Stomach smooth muscle (tissue), 2 donors: ENCODE measurements around the gene GDF3.
"Not testable (repeated sequence)": the region's sequence is repeated elsewhere in the genome, so short reads cannot be mapped to it uniquely, and the experiment has no call there.

Experiments used
- H3K27ac ChIP-seq: one replicate; pipeline ENCODE4 v1.7.0; 2013; ENCODE audit warnings: mild to moderate bottlenecking, low read length, inconsistent platforms
- H3K27me3 ChIP-seq, 2 donors: one replicate each; pipeline ENCODE4 v1.7.0; 2013; ENCODE audit warnings: low read length in 2 of 2; ENCODE audit not compliant: insufficient read depth in 2 of 2, control insufficient read depth in 1 of 2
- H3K36me3 ChIP-seq, 2 donors: one replicate each; pipeline ENCODE4 v1.7.0; 2013; ENCODE audit warnings: low read length in 2 of 2; ENCODE audit not compliant: control insufficient read depth in 2 of 2, insufficient read depth in 2 of 2
- H3K4me1 ChIP-seq: one replicate; pipeline ENCODE4 v1.7.0; 2013; ENCODE audit warnings: low read length; ENCODE audit not compliant: control insufficient read depth, insufficient read depth
- H3K4me3 ChIP-seq, 2 donors: one replicate each; pipeline ENCODE4 v1.7.0; 2013; ENCODE audit warnings: low read length in 2 of 2
- H3K9ac ChIP-seq, 2 donors: one replicate each; pipeline ENCODE4 v1.7.0; 2013; ENCODE audit warnings: low read length in 2 of 2, mild to moderate bottlenecking in 1 of 2
- H3K9me3 ChIP-seq, 2 donors: one replicate each; pipeline ENCODE4 v1.7.0; 2013; ENCODE audit warnings: low read length in 2 of 2; ENCODE audit not compliant: control insufficient read depth in 2 of 2
- donor health status: healthy.
- donor health status: Pancreatic carcinoma.

GDF3 gene

GRCh38 chr12:7667125-7667524 lies 28.4 kb downstream of the GDF3 start:
- no peaks in the 10 kb centered on the region for H3K4me1 ChIP-seq
- H3K36me3 ChIP-seq: no peaks in the 10 kb centered on the region
- H3K4me3 ChIP-seq: no peak overlapping the region
- H3K27me3 ChIP-seq: no peaks in the 10 kb centered on the region
- H3K9me3 ChIP-seq: no peaks in the 10 kb centered on the region
- no peak overlapping the region for H3K9ac ChIP-seq
- no peak overlapping the region for H3K27ac ChIP-seq

GRCh38 chr12:7666595-7666994 lies 29.0 kb downstream of the GDF3 start:
- no peaks in the 10 kb centered on the region for H3K4me1 ChIP-seq
- no peaks in the 10 kb centered on the region for H3K36me3 ChIP-seq
- H3K9me3 ChIP-seq: no peaks in the 10 kb centered on the region
- H3K27me3 ChIP-seq: no peaks in the 10 kb centered on the region
- H3K27ac ChIP-seq: no peak overlapping the region
- no peak overlapping the region for H3K4me3 ChIP-seq
- no peak overlapping the region for H3K9ac ChIP-seq

GRCh38 chr12:7661741-7662140 lies 33.8 kb downstream of the GDF3 start:
- no peak overlapping the region for H3K27ac ChIP-seq
- no peaks in the 10 kb centered on the region for H3K36me3 ChIP-seq
- no peak overlapping the region for H3K4me3 ChIP-seq
- no peaks in the 10 kb centered on the region for H3K4me1 ChIP-seq
- H3K9ac ChIP-seq: no peak overlapping the region
- no peaks in the 10 kb centered on the region for H3K27me3 ChIP-seq
- H3K9me3 ChIP-seq: no peaks in the 10 kb centered on the region

GRCh38 chr12:7656121-7656520 lies 39.5 kb downstream of the GDF3 start:
- no peaks in the 10 kb centered on the region for H3K27me3 ChIP-seq
- H3K36me3 ChIP-seq: no peaks in the 10 kb centered on the region
- no peak overlapping the region for H3K4me3 ChIP-seq

GRCh38 chr12:7650091-7650490 lies 45.5 kb downstream of the GDF3 start:
- Histone ChIP-seq H3K9ac (no peak overlapping the region), H3K4me1 (no peaks in the 10 kb centered on the region), H3K9me3 (no peaks in the 10 kb centered on the region), H3K4me3 (no peak overlapping the region), H3K36me3 (no peaks in the 10 kb centered on the region), H3K27ac (no peak overlapping the region), H3K27me3 (no peaks in the 10 kb centered on the region)

More at GRCh38 chr12:7656121-7656520, 39.5 kb downstream of the GDF3 start:
- Histone ChIP-seq H3K9ac (no peak overlapping the region), H3K4me1 (no peaks in the 10 kb centered on the region), H3K9me3 (no peaks in the 10 kb centered on the region), H3K27ac (no peak overlapping the region)

GRCh38 chr12:7647071-7647470 lies 48.5 kb downstream of the GDF3 start:
- no peak overlapping the region for H3K9ac ChIP-seq
- H3K4me1 ChIP-seq: no peaks in the 10 kb centered on the region

GRCh38 chr12:7646178-7646475 lies 49.4 kb downstream of the GDF3 start:
- Histone ChIP-seq H3K9me3 (no peaks in the 10 kb centered on the region), H3K4me1 (no peaks in the 10 kb centered on the region), H3K9ac (no peak overlapping the region), H3K27me3 (no peaks in the 10 kb centered on the region), H3K4me3 (no peak overlapping the region), H3K36me3 (no peaks in the 10 kb centered on the region), H3K27ac (no peak overlapping the region)

More at GRCh38 chr12:7647071-7647470, 48.5 kb downstream of the GDF3 start:
- H3K36me3 ChIP-seq: no peaks in the 10 kb centered on the region
- H3K27ac ChIP-seq: no peak overlapping the region
- H3K27me3 ChIP-seq: no peaks in the 10 kb centered on the region
- H3K9me3 ChIP-seq: no peaks in the 10 kb centered on the region
- no peak overlapping the region for H3K4me3 ChIP-seq

- H3K4me3 ChIP-seq: no peak overlapping the region
- H3K9ac ChIP-seq: no peak overlapping the region
- H3K4me1 ChIP-seq: no peaks in the 10 kb centered on the region
- H3K27me3 ChIP-seq: no peaks in the 10 kb centered on the region
- H3K27ac ChIP-seq: no peak overlapping the region
- no peaks in the 10 kb centered on the region for H3K36me3 ChIP-seq
- no peaks in the 10 kb centered on the region for H3K9me3 ChIP-seq
Measured at GRCh38 chr12:7645395-7646177, 50.0 kb downstream of the GDF3 start.

GRCh38 chr12:7642876-7643309 lies 52.7 kb downstream of the GDF3 start:
- Histone ChIP-seq H3K4me3 (no peak overlapping the region), H3K9ac (no peak overlapping the region), H3K27ac (no peak overlapping the region), H3K9me3 (no peaks in the 10 kb centered on the region), H3K4me1 (peaks cover 3% of the 10 kb centered on the region), H3K36me3 (no peaks in the 10 kb centered on the region), H3K27me3 (peaks cover 0 to 4% of the 10 kb centered on the region in 2 donors)

GRCh38 chr12:7642287-7642686 lies 53.3 kb downstream of the GDF3 start:
- Histone ChIP-seq H3K27ac (no peak overlapping the region), H3K4me3 (no peak overlapping the region), H3K9me3 (no peaks in the 10 kb centered on the region), H3K9ac (no peak overlapping the region), H3K36me3 (no peaks in the 10 kb centered on the region), H3K27me3 (peaks cover 0 to 6% of the 10 kb centered on the region in 2 donors), H3K4me1 (peaks cover 3% of the 10 kb centered on the region)

GRCh38 chr12:7640123-7640995 lies 55.2 kb downstream of the GDF3 start:
- H3K4me1 ChIP-seq, H3K27ac ChIP-seq, H3K27me3 ChIP-seq, H3K9ac ChIP-seq, H3K9me3 ChIP-seq, H3K36me3 ChIP-seq: not testable (repeated sequence)
- H3K4me3 ChIP-seq: peak overlapping the region; percentile 25 to 44
